Body of pancreas (tissue), 4 donors: Measurements from ENCODE around the gene CCDC43.

ENCODE experiments used
- POLR2A ChIP-seq, 3 donors: fragments of 450-650 bp; IDR thresholded peaks; one replicate each; pipeline ENCODE4 v1.6.1; 2016; ENCODE audit warnings: antibody characterized with exemption in 3 of 3, mild to moderate bottlenecking in 2 of 3
- TF ChIP-seq, protein P1 (sequence below), 7 experiments: fragments of 450-650 bp in 4 of 7; fragments of 200-600 bp in 3 of 7; sonication (generic) in 3 of 7; IDR thresholded peaks; one replicate each; pipeline ENCODE4 v1.5.1; 2016 to 2019; ENCODE audit warnings: antibody characterized with exemption in 7 of 7

DNA sequence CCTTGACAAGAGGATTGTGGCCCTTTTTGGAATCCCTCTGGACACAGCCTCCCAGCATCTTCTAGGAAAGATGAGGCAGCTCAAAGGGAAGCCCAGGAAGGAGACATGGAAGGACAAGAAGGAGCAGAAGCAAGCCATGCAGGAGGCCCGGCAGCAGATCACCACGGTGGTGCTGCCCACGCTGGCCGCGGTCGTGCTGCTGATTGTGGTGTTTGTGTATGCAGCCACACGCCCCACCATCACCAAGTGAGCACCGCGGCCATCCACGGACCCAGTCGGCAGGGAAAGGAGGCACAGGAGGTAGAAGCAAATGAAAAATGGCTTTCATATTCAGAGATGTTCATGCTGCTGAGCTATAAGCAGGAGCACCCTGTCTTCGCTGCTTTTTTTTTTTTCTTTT is 44.2 kb downstream of the CCDC43 start:
- TF ChIP-seq, protein P1, sequence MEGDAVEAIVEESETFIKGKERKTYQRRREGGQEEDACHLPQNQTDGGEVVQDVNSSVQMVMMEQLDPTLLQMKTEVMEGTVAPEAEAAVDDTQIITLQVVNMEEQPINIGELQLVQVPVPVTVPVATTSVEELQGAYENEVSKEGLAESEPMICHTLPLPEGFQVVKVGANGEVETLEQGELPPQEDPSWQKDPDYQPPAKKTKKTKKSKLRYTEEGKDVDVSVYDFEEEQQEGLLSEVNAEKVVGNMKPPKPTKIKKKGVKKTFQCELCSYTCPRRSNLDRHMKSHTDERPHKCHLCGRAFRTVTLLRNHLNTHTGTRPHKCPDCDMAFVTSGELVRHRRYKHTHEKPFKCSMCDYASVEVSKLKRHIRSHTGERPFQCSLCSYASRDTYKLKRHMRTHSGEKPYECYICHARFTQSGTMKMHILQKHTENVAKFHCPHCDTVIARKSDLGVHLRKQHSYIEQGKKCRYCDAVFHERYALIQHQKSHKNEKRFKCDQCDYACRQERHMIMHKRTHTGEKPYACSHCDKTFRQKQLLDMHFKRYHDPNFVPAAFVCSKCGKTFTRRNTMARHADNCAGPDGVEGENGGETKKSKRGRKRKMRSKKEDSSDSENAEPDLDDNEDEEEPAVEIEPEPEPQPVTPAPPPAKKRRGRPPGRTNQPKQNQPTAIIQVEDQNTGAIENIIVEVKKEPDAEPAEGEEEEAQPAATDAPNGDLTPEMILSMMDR (IDR thresholded peaks at IDR 0.05): no peak
- no peak for TF ChIP-seq POLR2A (IDR thresholded peaks at IDR 0.05)
